Anterior cingulate cortex (tissue), 58 donors: ENCODE data around the gene STK26.
"Not testable (repeated sequence)": the region's sequence is repeated elsewhere in the genome, so short reads cannot be mapped to it uniquely, and the experiment has no call there.

Experiments used
- DNase-seq, 58 donors: peaks; one replicate each; lab custom pipeline; 2025; lab: John Stamatoyannopoulos, UW

STK26 gene

GRCh38 chrX:132033166-132033565, 10.1 kb downstream of the STK26 start:
- DNase-seq, result no peak

GRCh38 chrX:132034648-132035047, 11.5 kb downstream of the STK26 start:
- DNase-seq, result no peak

GRCh38 chrX:132037479-132037993, 14.4 kb downstream of the STK26 start:
- no peak for DNase-seq

GRCh38 chrX:132040066-132040465, 17.0 kb downstream of the STK26 start:
- no peak for DNase-seq

- DNase-seq, result no peak
Measured at GRCh38 chrX:132041015-132041414, 17.9 kb downstream of the STK26 start.

GRCh38 chrX:132043977-132044376, 20.9 kb downstream of the STK26 start:
- no peak for DNase-seq

- no peak for DNase-seq
Measured at GRCh38 chrX:132044953-132045352, 21.9 kb downstream of the STK26 start.

- DNase-seq, result no peak
Measured at GRCh38 chrX:132045456-132045855, 22.4 kb downstream of the STK26 start.

GRCh38 chrX:132046533-132046932, 23.4 kb downstream of the STK26 start:
- DNase-seq, result no peak

GRCh38 chrX:132051778-132052177, 28.7 kb downstream of the STK26 start:
- DNase-seq, result not testable (repeated sequence)

- DNase-seq, result no peak
Measured at GRCh38 chrX:132058050-132058449, 34.9 kb downstream of the STK26 start.

GRCh38 chrX:132058975-132059374, 35.9 kb downstream of the STK26 start:
- DNase-seq, result no peak

- DNase-seq, result no peak
Measured at GRCh38 chrX:132059973-132060540, 37.0 kb downstream of the STK26 start.

GRCh38 chrX:132063334-132063733, 40.2 kb downstream of the STK26 start:
- DNase-seq, result no peak

GRCh38 chrX:132063862-132064261, 40.8 kb downstream of the STK26 start:
- DNase-seq, result no peak

- DNase-seq, result no peak
Measured at GRCh38 chrX:132068405-132068804, 45.3 kb downstream of the STK26 start.

- DNase-seq, result no peak
Measured at GRCh38 chrX:132071254-132071653, 48.2 kb downstream of the STK26 start.

- DNase-seq, result no peak
Measured at GRCh38 chrX:132077414-132077813, 54.3 kb downstream of the STK26 start.

- no peak for DNase-seq
Measured at GRCh38 chrX:132077912-132078311, 54.8 kb downstream of the STK26 start.

- DNase-seq, result no peak
Measured at GRCh38 chrX:132085786-132086185, 62.7 kb downstream of the STK26 start.

GRCh38 chrX:132086672-132087071, 63.6 kb downstream of the STK26 start:
- DNase-seq, result no peak

- no peak for DNase-seq
Measured at GRCh38 chrX:132088864-132089263, 65.8 kb downstream of the STK26 start.
